Smooth muscle cell (in vitro differentiated cells): ENCODE measurements around the gene MCF2L. TPM values are rescaled to one million over a fixed set of nuclear protein-coding genes. Genes with fewer than 3 reads are reported as not detected.

Source experiments
- DNase-seq: peaks from one replicate; lab custom pipeline; 2025; ENCODE audit not compliant: unreplicated experiment; lab: John Stamatoyannopoulos, UW
- H2AFZ ChIP-seq: fragments of 200-600 bp; sonication (generic); 2 replicates; pipeline ENCODE4 v1.6.0; 2016; ENCODE audit warnings: antibody characterized with exemption, low read depth, mild to moderate bottlenecking
- H3F3A ChIP-seq: fragments of 200-600 bp; sonication (generic); 2 replicates; pipeline ENCODE4 v1.6.0; 2017; ENCODE audit warnings: antibody characterized with exemption, low read depth
- H3K27ac ChIP-seq: fragments of 200-600 bp; sonication (generic); 2 replicates; pipeline ENCODE4 v1.5.1; 2016; ENCODE audit warnings: low read depth, mild to moderate bottlenecking
- H3K27me3 ChIP-seq: fragments of 200-600 bp; sonication (generic); 2 replicates; pipeline ENCODE4 v1.6.1; 2016; ENCODE audit warnings: low read depth, mild to moderate bottlenecking
- H3K36me3 ChIP-seq: fragments of 200-600 bp; sonication (generic); 2 replicates; pipeline ENCODE4 v1.5.1; 2016; ENCODE audit warnings: low read depth
- H3K4me1 ChIP-seq: fragments of 200-600 bp; sonication (generic); 2 replicates; pipeline ENCODE4 v1.5.1; 2016; ENCODE audit warnings: low read depth
- H3K4me2 ChIP-seq: fragments of 200-600 bp; sonication (generic); 2 replicates; pipeline ENCODE4 v1.6.0; 2016; ENCODE audit warnings: mild to moderate bottlenecking
- H3K4me3 ChIP-seq: fragments of 200-600 bp; sonication (generic); 2 replicates; pipeline ENCODE4 v1.5.1; 2016; ENCODE audit warnings: mild to moderate bottlenecking
- H3K79me2 ChIP-seq: fragments of 200-600 bp; sonication (generic); 2 replicates; pipeline ENCODE4 v1.6.0; 2016; ENCODE audit warnings: low read depth, mild to moderate bottlenecking
- H3K9ac ChIP-seq: fragments of 200-600 bp; sonication (generic); 2 replicates; pipeline ENCODE4 v1.6.0; 2016; ENCODE audit warnings: low read depth
- H3K9me3 ChIP-seq: fragments of 200-600 bp; sonication (generic); replicated peaks from 2 replicates; pipeline ENCODE4 v1.5.1; 2016; ENCODE audit warnings: low read depth
- H4K20me1 ChIP-seq: fragments of 200-600 bp; sonication (generic); 2 replicates; pipeline ENCODE4 v1.6.0; 2016; ENCODE audit warnings: low read depth
- CTCF ChIP-seq: fragments of 200-600 bp; sonication (generic); IDR thresholded peaks from 2 replicates; pipeline ENCODE4 v1.5.1; 2017; ENCODE audit warnings: borderline replicate concordance, mild to moderate bottlenecking, antibody characterized with exemption; ENCODE audit not compliant: insufficient read depth, poor library complexity, severe bottlenecking
- WGBS: methylation state at CpG from one replicate; pipeline ENCODE4 v1.1.7; 2016; ENCODE audit warnings: low lambda C conversion rate; 5-methylcytosine and 5-hydroxymethylcytosine counted together
- polyA plus RNA-seq: library from polyadenylated mRNA; unstranded; fragments of >200 nt; fragmentation: Nextera tagmentation; extraction: Ambion mirVana; gene quantifications from 2 replicates; pipeline ENCODE4 v1.2.1, GENCODE V29; 2016
- total RNA-seq: library from RNA; depleted of rRNA; stranded (reverse); fragments of >200 nt; gene quantifications from 2 replicates; pipeline ENCODE4 v1.2.3, GENCODE V29; 2014

MCF2L gene
- total and polyA plus RNA-seq, 2 experiments from 2014 or later, result 0.54 to 7.6 TPM

- DNase-seq, result no peak
- Histone ChIP-seq H3K4me3 (no peak overlapping the region), H3K4me2 (no peak overlapping the region), H3K27me3 (no peaks in the 10 kb centered on the region), H3K27ac (no peak overlapping the region), H3K79me2 (no peaks in the 10 kb centered on the region), H3K4me1 (no peaks in the 10 kb centered on the region), H3K36me3 (no peaks in the 10 kb centered on the region), H3F3A (no peaks in the 10 kb centered on the region), H3K9ac (no peak overlapping the region), H2AFZ (no peak overlapping the region), H3K9me3 (no peaks in the 10 kb centered on the region), H4K20me1 (no peaks in the 10 kb centered on the region)
- WGBS, result 93% methylated on average over 20 of the region's 20 CpGs
- TF ChIP-seq CTCF, result no peak
These were observed 74.1 kb downstream of the MCF2L start for GRCh38 chr13:113043001-113043630.

GRCh38 chr13:113043931-113044330 is 74.9 kb downstream of the MCF2L start:
- no peak overlapping the region for H3K9ac ChIP-seq
- 90% methylated on average over 14 of the region's 14 CpGs for WGBS
- H2AFZ ChIP-seq, result no peak overlapping the region
- H3K9me3 ChIP-seq, result no peaks in the 10 kb centered on the region
- DNase-seq, result no peak
- H3K27ac ChIP-seq, result no peak overlapping the region
- H3K27me3 ChIP-seq, result no peaks in the 10 kb centered on the region
- H3K4me2 ChIP-seq, result no peak overlapping the region
- H4K20me1 ChIP-seq, result no peaks in the 10 kb centered on the region
- H3F3A ChIP-seq, result no peaks in the 10 kb centered on the region
- no peaks in the 10 kb centered on the region for H3K36me3 ChIP-seq
- H3K79me2 ChIP-seq, result no peaks in the 10 kb centered on the region
- H3K4me1 ChIP-seq, result no peaks in the 10 kb centered on the region
- no peak overlapping the region for H3K4me3 ChIP-seq
- no peak for TF ChIP-seq CTCF

GRCh38 chr13:113044391-113045114 is 75.5 kb downstream of the MCF2L start:
- Histone ChIP-seq H3K9ac (no peak overlapping the region), H3K4me2 (no peak overlapping the region), H3K27me3 (no peaks in the 10 kb centered on the region), H3K4me3 (no peak overlapping the region), H2AFZ (no peak overlapping the region), H4K20me1 (no peaks in the 10 kb centered on the region), H3K79me2 (no peaks in the 10 kb centered on the region), H3K4me1 (no peaks in the 10 kb centered on the region), H3K9me3 (no peaks in the 10 kb centered on the region), H3K27ac (no peak overlapping the region), H3F3A (no peaks in the 10 kb centered on the region), H3K36me3 (no peaks in the 10 kb centered on the region)
- no peak for DNase-seq
- no peak for TF ChIP-seq CTCF
- WGBS, result 88% methylated on average over 27 of the region's 27 CpGs
